GM18498 (cell line): ENCODE measurements around the gene MED26.
A peak's percentile ranks its signal among the peaks of the same experiment; 100 is the strongest.

ENCODE experiments used
- ATAC-seq: cut with Tn5 transposase; IDR thresholded peaks from one replicate; pipeline ENCODE4 v1.9.1; 2021; ENCODE audit warnings: mild to moderate bottlenecking, moderate library complexity; ENCODE audit not compliant: unreplicated experiment

The MED26 gene

DNA sequence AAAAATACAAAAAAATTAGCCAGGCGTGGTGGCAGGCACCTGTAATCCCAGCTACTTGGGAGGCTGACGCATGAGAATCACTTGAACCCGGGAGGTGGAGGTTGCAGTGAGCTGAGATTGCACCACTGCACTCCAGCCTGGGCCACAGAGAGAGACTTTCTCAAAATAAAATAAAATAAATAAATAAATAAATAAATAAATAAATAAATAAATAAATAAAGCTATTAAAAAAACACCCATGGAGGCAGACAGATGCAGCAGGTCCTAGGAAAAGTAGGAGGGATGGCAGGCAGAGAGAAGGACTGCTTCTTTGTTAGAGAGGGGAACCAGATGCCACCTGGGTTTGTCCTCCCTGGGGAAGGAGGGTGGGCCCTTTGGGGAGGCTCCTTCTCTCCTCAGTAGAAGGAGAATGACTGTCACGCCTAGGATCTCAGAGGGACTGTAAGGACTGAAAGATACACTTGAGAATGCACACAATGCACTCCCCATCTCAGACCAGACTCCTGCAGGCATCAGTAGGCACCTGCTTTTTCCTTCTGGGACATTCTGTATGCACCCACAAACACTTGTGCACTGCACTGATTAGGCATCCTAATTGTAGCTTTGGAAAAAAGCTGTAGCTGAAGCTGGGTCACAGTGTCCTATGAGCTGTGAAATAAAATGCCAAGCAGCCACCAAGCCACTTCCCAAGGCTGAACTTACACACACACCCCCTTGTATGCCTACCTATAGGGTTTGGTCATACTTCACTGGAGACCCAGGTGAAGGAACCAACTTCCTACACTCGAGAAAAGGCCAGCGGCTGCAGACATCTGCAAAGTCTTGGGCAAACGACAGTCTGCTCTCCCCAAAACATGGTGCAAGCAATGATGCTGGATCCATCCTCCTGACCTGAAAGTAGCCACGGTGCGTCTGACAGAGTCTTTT lies 36.9 kb downstream of the MED26 start:
- ATAC-seq = no peak

GRCh38 chr19:16589917-16590316 lies 38.1 kb downstream of the MED26 start:
- no peak for ATAC-seq

- no peak for ATAC-seq
These were observed 39.0 kb downstream of the MED26 start for GRCh38 chr19:16588824-16589577.

GRCh38 chr19:16587833-16588823 lies 39.9 kb downstream of the MED26 start:
- ATAC-seq = peak; percentile 32

GRCh38 chr19:16586991-16587832 lies 40.8 kb downstream of the MED26 start:
- no peak for ATAC-seq

DNA sequence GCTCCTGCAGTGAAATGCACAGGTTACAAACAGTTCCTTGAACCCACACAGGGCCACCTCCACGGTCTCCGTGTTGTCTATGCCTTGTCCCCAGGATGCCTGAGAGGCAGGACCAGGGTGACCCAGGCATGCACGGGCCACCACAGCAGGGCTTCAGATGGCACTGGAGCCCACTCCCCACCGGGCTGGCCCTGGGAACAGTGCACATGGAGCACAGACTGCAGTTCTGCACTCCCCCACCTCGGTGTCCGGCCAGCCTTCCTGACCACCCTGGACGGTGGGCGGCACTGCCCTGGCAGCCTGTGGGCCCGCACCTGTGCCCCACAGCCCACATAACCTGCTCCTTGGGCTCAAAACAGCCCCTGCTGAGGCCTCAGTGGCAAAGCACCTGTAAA lies 41.5 kb downstream of the MED26 start:
- ATAC-seq = no peak

DNA sequence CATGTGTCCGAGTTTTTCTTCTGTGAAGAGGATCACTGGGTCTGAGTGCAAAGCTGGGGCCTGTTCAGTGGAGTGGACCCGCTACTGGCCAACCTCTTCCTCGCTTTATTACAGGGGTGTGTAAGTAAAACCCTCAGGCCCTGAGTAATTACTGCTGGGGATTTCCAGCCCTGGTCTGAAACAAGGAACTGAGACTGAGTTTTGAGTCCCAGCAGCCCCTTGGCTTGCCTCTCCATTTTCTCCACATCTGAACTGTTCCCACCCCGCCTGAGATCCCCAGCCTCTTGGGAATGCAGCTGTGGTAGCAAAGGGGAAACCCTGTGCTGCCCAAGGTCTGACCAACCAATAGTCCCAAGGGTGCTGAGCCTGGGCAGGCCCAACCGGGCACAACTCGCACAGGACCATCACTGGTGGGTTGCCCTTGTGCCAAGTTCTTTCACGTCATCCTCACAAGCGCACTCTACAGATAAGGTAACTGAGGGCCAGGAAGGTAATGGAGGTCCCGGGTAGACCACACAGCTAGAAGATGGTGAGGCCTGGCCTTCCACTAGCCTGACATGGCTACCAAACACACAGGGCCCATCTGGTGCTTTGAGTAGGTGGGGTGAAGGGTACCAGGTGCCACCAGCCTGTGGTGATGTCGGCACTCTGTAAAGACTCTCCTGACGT lies 42.1 kb downstream of the MED26 start:
- peak; percentile 27 for ATAC-seq

- ATAC-seq = no peak
These were observed 42.8 kb downstream of the MED26 start for GRCh38 chr19:16585094-16585801.

GRCh38 chr19:16584248-16585093 lies 43.5 kb downstream of the MED26 start:
- peak; percentile 62 for ATAC-seq

GRCh38 chr19:16582486-16583261 lies 45.3 kb downstream of the MED26 start:
- ATAC-seq = no peak

DNA sequence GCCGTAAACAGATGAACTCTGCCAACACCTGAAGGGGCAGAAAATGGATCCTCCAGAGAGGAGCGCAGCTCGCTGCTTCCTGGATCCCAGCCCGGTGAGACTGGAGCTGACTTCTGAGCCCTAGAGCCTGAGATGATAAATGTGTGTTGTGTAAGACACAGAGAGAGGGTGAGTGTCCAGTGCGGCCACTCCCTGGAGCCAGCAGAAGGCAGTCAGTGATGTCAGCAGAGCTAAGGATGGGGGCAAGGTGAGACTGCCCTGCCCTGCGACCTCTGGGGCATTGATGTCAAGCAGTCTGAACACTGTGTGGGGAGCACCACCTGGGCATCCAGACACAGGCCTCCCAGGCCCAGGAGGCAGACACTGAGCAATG lies 46.0 kb downstream of the MED26 start:
- no peak for ATAC-seq

- no peak for ATAC-seq
These were observed 46.6 kb downstream of the MED26 start for GRCh38 chr19:16581145-16581970.

- ATAC-seq = no peak
These were observed 48.6 kb downstream of the MED26 start for GRCh38 chr19:16579381-16579780.

DNA sequence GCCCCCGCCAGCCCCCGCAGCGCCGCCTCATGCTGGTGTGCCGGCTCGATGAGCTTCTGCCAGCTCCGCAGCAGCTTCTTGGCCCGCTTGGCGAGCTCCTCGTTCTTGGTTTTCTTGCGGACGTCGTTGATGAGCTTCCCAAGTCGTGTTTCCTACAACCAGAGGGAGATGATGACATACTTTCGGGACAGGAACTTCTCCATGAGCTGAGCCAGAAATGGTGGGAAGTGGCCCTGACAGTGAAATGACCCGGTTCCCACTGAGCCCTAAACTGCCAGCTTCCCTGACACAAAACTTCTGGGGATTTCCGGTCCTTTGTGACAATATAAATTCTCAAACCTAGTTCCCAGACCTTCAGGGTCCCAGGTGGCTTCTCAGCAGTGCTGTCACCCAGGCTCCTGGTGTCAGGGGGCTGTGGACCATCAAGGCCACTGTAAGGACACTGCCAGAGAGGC lies 50.4 kb downstream of the MED26 start:
- ATAC-seq = no peak

DNA sequence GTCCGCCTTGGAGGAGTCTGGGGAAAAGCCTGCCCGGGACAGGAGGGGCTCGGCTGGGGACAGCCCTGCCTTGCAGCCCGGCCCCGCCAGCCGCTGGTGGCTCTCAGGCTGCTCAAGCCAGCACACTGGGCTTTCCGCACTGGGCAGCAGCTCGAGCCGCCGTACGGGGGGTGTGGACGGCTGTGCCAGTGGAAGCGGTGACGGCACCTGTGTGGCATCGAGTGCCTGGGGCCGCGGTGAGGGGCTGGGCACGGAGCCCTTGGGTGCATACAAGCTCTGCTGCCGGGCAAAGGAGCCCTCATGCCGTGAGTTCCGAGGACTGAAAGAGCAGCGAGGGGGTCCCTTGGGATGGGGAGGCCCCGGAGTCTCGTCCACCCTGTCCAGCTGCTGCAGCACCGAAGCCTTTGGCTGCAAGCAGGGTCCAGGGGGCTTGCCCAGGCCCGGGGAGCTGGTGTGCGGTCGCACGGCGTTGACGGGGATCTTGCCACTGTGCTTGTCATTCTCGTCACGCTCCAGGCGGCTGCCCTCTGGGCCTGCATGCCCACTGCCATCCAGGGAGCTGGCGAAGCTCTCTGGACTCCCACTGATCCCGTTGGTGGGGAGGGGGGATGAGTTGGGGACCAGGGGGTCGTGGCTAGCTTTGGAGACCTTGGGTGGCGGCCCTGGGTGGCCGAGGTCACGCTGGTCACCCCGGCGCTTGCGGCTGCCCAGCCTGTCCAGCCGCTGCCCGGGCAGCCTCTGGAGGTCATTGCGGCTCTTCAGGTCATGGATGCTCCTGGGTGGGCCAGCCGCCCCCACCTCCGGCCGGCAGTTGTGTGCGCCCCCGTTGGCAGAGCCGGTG lies 51.1 kb downstream of the MED26 start:
- no peak for ATAC-seq
